Mesenteric fat pad (tissue), 1 donor: ENCODE data around the gene KIF21A. TPM values are rescaled to one million over a fixed set of nuclear protein-coding genes. Genes with fewer than 3 reads are reported as not detected.
"Not testable (repeated sequence)": the region's sequence is repeated elsewhere in the genome, so short reads cannot be mapped to it uniquely, and the experiment has no call there.

ENCODE experiments used
- DNase-seq: peaks from one replicate; pipeline ENCODE4 v3.0.0-alpha.2; 2020; ENCODE audit warnings: low spot score
- total RNA-seq: library from RNA; stranded (reverse); fragmentation: NEBNext Ultra II Directional; extraction: Animal tissue kit (Norgen Biotek cat#: 25700); gene quantifications from one replicate; pipeline ENCODE4 v1.2.1, GENCODE V29; 2021
- donor health status: DM: yes; HTN: yes; CAD: no.

Gene KIF21A
- total RNA-seq, 1 donor from 2014 or later, result 19.3 TPM

GRCh38 chr12:39351153-39351552 lies 91.8 kb downstream of the KIF21A start:
- DNase-seq, result no peak

GRCh38 chr12:39348941-39349626 lies 93.8 kb downstream of the KIF21A start:
- DNase-seq, result no peak

GRCh38 chr12:39348523-39348922 lies 94.4 kb downstream of the KIF21A start:
- DNase-seq, result no peak

- no peak for DNase-seq
These were observed 98.0 kb downstream of the KIF21A start for GRCh38 chr12:39344926-39345325.

- DNase-seq, result no peak
These were observed 99.3 kb downstream of the KIF21A start for GRCh38 chr12:39343665-39344064.

- DNase-seq, result no peak
These were observed 101.2 kb downstream of the KIF21A start for GRCh38 chr12:39341761-39342160.

GRCh38 chr12:39341179-39341578 lies 101.7 kb downstream of the KIF21A start:
- DNase-seq, result no peak

GRCh38 chr12:39332661-39333175 lies 110.2 kb downstream of the KIF21A start:
- DNase-seq, result no peak

GRCh38 chr12:39331539-39332261 lies 111.2 kb downstream of the KIF21A start:
- DNase-seq, result no peak

GRCh38 chr12:39329876-39330275 lies 113.0 kb downstream of the KIF21A start:
- DNase-seq, result no peak

- DNase-seq, result no peak
These were observed 113.9 kb downstream of the KIF21A start for GRCh38 chr12:39329018-39329417.

GRCh38 chr12:39327965-39328364 lies 115.0 kb downstream of the KIF21A start:
- DNase-seq, result no peak

- no peak for DNase-seq
These were observed 115.4 kb downstream of the KIF21A start for GRCh38 chr12:39327510-39327909.

GRCh38 chr12:39319180-39319579 lies 123.7 kb downstream of the KIF21A start:
- no peak for DNase-seq

GRCh38 chr12:39314547-39314946 lies 128.4 kb downstream of the KIF21A start:
- no peak for DNase-seq

GRCh38 chr12:39309516-39309915 lies 133.4 kb downstream of the KIF21A start:
- no peak for DNase-seq

GRCh38 chr12:39301422-39301821 lies 141.5 kb downstream of the KIF21A start:
- DNase-seq, result no peak

- DNase-seq, result no peak
These were observed 142.1 kb downstream of the KIF21A start for GRCh38 chr12:39300799-39301198.

GRCh38 chr12:39297891-39298290 lies 145.0 kb downstream of the KIF21A start:
- no peak for DNase-seq

- no peak for DNase-seq
These were observed 146.4 kb downstream of the KIF21A start for GRCh38 chr12:39296496-39296895.

- not testable (repeated sequence) for DNase-seq
These were observed 147.3 kb downstream of the KIF21A start for GRCh38 chr12:39295593-39295992.

GRCh38 chr12:39294715-39295114 lies 148.2 kb downstream of the KIF21A start:
- no peak for DNase-seq
